GM12873 (cell line): ENCODE measurements around the gene CD99.
A peak's percentile ranks its signal among the peaks of the same experiment; 100 is the strongest.

Experiments
- CTCF ChIP-seq: IDR thresholded peaks from 2 replicates; pipeline ENCODE4 v1.5.1; 2012; ENCODE audit warnings: low read depth, mild to moderate bottlenecking, moderate library complexity, low read length, control low read depth; ENCODE audit not compliant: insufficient read depth; ENCODE audit errors: missing control alignments

Gene CD99

GRCh38 chrX:2705046-2705832 lies 14.1 kb downstream of the CD99 start:
- no peak for TF ChIP-seq CTCF

DNA sequence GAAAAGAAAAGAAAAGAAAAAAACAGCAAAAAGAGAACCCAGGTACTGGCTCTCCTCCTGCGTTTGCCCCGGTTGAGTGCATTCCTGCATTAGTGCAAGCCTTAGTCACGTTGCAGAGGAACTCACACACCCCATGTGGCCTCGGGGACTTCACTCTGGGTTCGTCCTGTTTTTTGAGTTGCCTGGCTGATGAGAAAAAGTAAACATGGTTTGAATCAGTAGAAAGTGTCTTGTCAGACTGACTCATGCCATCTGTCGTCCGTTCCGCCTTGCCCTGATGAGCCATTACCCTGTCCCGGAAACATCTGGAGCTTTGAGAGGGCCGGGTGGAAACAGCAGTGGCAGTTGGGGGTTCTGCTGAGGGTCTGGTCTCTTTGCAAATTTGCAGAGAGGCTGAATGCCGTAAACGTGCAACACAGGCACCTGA lies 16.3 kb downstream of the CD99 start:
- TF ChIP-seq CTCF, result peak; percentile 4

GRCh38 chrX:2708021-2708420 lies 16.9 kb downstream of the CD99 start:
- TF ChIP-seq CTCF, result peak; percentile 33

- TF ChIP-seq CTCF, result no peak
Observed at GRCh38 chrX:2708592-2709188, 17.6 kb downstream of the CD99 start.

DNA sequence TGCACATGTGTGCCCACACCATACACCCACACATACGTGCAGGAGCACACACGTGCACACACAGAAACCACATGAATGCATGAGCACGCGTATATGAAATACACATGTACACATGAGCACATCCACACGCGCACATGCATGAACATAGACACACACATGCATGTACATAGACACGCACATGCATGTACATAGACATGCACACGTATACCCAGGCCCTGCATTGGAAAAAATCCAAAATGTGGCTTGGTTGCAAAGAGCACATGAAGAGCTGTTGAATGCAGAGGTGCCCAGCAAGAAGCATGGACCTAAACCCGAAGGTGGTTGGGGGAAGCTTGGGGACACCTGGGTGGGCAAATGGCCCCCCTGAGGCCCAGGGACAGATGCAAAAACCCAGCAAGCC lies 18.5 kb downstream of the CD99 start:
- TF ChIP-seq CTCF, result no peak

GRCh38 chrX:2710041-2710840 lies 19.1 kb downstream of the CD99 start:
- no peak for TF ChIP-seq CTCF

DNA sequence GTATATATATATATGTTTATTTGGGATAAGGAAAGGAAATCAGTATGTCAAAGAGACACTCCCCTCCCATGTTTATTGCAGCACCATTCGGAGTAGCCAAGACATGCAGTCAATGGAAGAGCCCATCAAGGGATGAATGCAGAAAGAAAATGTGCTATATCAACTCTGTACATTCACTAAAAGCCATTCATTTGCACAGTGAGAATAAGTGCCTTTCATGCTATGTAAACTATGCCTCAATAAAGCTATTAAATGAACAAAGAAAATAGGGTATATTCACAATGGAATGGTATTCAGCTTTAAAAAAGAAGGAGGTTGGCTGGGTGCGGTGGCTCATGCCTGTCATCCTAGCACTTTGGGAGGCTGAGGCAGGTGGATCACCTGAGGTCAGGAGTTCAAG lies 20.3 kb downstream of the CD99 start:
- no peak for TF ChIP-seq CTCF
